ENCODE measurements around the gene DIAPH2.
"Not testable (repeated sequence)": the region's sequence is repeated elsewhere in the genome, so short reads cannot be mapped to it uniquely, and the experiment has no call there.

DIAPH2 gene

DNA sequence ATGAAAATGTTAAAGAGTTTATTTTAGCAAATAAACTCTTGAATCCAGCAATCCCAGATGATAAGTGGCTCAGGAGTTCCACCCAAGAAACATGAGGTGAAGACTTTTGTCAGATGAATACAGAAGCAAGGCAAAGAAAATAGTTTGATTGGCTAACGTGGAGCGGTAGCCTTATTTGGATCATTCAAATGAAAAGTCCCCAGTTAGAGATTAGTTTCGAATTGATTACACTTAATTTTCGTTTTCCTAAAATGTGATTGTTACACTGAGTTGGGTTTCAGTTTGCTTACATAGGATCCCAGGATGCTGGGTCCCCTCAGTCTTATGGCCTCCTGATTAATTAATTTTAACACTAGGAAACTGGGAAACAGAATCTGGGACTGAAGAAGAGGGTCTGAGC lies 122.7 kb downstream of the DIAPH2 start:
- no peak for FAIRE-seq
- DNase-seq (ENCODE audit: insufficient read length, low spot score), result no peak

DNA sequence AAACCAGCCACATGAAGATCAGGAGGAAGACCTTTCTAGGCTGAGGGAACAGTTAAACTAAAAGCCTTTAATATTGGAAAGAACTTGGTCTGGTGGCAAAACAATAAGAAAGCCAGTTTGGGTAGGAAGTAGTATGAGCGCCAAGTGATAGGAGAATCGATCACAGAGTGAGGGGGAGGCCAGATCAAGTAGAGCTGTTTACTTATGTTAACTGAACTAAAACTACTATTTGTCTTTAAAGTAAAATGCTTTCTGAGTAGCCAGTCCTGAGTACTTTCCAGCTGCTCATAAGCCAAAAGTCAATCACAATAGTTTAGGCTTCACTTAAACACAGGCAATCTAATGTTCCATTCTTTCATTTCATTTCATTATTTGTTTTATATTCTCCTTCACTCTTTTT lies 136.3 kb downstream of the DIAPH2 start:
- FAIRE-seq (no peak), DNase-seq (ENCODE audit: insufficient read length, low spot score) (no peak)

DNA sequence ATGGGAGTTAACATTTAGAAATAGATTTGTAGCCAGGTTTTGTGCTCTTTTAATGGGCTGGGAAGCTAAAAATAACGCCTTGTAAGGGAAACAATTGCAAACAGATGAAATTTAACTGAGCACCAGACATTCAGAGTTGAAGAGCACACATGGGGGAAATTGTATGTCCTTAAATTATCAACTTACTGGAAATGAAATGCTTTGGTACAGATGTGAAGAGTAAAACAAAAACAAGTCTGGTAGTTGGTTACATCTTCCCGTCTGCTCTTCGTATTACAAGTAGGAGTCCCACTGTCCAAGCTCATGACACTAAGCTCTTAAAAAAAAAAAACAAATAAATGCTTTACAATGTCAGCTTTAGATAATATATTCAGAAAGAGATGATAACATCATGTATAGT lies 139.5 kb downstream of the DIAPH2 start:
- DNase-seq (ENCODE audit: insufficient read length, low spot score) (no peak), FAIRE-seq (no peak)

DNA sequence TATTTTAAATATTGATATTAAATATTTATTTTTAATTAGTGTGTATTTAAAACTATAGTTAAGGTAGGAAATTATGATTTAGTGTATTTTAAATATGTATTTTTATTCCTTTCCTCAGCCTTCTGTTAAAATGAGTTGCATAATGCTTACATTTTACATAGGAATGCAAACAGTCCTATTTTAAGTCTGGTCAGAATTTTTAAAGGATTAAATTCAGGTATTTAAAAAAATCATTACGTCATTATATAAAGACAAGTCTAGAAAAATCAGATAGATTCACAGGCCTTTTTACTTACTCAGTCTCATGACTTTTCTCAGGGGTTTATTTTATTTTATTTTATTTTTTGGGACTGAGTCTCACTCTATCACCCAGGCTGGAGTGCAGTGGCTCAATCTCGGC lies 148.7 kb downstream of the DIAPH2 start:
- DNase-seq (ENCODE audit: insufficient read length, low spot score) (no peak), FAIRE-seq (no peak)

DNA sequence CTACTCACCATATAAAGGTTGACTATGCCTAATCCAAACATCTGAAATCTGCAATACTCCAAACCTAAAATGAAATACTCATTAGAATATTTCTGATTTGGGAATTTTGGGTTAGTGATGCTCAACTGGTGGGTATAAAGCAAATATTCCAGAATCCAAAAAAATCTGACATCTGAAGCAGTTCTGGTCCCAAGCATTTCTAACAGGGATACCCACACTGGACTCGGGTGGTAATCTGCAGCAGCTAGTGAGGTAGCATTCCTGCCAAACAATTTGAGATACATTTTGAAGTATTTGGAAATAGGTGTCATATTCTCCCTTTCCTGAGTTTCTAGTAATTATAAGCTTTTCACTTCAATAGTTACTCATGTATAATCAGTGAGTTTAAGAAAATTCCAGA lies 149.5 kb downstream of the DIAPH2 start:
- FAIRE-seq, result no peak
- no peak for DNase-seq (ENCODE audit: insufficient read length, low spot score)

DNA sequence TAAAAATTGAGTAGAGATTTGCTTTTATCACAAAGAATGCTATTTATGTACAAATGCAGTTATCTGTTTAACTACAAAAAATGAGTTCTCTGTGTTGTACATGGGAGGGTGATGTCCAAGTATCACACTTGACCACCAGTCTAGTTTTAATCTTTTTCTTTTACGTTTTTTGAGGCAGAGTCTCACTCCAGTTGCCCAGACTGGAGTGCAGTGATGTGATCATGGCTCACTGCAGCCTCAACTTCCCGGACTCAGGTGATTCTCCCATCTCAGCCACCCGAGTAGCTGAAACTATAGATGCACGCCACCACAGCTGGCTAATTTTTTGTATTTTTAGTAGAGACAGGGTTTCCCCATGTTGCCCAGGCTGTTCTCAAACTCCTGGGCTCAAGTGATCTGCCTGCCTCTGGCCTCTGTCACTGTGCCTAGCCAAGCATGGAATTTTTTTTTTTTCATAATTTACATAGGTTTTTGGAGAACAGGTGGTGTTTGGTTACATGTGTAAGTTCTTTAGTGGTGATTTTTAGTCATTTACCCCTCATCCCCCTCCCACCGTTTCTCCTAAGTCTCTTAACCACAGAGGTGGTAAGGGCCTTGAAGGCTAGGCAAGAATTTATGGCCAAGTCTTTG lies 151.1 kb downstream of the DIAPH2 start:
- DNase-seq (ENCODE audit: insufficient read length, low spot score) (no peak), FAIRE-seq (peak; percentile 96)

DNA sequence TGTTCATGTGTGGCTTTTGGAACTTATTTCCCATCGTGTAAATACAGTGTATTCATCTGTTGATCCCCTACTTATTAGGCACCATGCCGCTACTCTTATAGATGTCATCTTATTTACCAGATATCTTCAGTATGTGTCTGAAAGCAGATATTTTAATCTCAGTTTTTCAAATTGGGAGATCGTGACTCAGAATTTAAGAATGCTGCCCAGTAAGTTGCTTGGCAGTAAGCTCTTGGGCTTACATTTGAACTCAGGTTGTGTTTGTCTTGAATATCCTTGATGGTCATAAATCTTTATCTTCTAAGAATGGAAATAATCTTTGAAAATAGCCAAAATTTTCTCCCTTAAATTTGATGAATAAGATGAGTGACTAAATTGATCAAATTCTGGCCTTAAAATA lies 153.2 kb downstream of the DIAPH2 start:
- FAIRE-seq (no peak), DNase-seq (ENCODE audit: insufficient read length, low spot score) (no peak)

DNA sequence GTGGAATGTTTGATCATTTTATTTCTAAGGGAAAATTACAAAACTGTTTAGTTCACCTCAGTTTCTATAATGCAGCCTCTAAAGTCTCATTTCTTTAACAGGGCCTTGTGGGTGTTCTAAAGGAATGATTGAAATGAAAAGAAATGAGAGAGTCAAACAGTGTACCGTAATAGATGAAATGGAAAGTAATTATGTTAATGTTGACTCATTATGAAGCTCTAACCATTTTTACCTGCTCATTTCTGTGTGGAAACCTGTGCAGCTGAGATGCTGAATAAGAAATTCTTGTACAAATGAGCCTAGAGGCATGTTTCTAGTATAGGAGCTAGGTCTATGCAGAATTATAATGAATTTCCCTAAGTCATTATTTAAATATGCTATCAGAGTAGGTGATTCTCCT lies 153.9 kb downstream of the DIAPH2 start:
- peak; percentile 23 for FAIRE-seq
- no peak for DNase-seq (ENCODE audit: insufficient read length, low spot score)

DNA sequence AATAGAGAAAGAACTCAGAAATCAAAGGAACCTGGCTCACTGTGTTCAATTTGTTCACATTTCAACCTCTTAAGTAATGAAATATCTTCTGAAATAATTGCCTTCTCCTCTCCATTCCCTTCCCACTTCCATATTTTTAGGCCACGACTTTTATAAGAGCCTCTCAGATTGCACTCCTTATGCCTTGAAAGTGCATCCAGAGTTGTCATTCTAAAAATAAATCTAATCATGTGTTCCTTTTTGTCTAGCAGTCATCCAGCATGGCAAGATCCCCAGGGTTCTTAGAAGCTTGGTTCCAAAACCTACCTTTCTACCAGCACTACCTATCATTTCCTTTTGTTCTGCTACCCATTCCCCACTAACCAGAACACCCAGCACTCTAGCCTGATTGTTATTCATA lies 156.7 kb downstream of the DIAPH2 start:
- DNase-seq (ENCODE audit: insufficient read length, low spot score) (no peak), FAIRE-seq (peak; percentile 45)

DNA sequence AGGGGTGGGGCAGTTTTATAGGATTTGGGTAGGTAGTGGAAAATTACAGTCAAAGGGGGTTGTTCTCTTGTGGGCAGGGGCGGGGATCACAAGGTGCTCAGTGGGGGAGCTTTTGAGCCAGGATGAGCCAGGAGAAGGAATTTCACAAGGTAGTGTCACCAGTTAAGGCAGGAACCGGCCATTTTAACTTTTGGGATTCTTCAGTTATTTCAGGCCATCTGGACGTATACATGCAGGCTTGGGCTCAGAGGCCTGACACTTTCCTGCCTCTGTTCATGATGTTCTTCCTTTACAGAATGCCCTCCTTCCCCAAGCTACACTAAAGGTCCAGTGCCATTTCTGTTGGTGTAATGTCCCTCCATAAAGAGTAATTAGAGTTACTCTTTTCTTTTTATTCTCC lies 157.2 kb downstream of the DIAPH2 start:
- not testable (repeated sequence) for FAIRE-seq; DNase-seq (ENCODE audit: insufficient read length, low spot score)

DNA sequence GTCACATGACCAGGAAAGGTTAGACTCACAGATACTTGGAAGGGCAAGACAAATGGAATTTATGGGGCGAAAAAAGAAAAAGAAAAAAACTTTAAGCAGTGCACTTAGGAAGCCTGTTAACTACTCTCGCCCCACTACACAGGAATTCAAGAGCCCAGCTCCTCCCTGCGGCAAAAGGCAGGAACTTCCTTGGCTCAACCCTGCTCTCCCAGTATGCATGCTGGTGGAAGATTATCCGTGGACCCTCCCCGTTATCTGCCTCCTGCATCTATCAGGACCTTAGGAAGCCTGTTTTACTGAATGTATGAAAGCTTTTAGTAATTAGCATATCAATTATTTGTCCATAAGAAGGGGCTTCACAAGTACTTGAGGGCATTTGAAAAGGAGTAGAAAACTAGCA lies 158.9 kb downstream of the DIAPH2 start:
- FAIRE-seq, result no peak

DNA sequence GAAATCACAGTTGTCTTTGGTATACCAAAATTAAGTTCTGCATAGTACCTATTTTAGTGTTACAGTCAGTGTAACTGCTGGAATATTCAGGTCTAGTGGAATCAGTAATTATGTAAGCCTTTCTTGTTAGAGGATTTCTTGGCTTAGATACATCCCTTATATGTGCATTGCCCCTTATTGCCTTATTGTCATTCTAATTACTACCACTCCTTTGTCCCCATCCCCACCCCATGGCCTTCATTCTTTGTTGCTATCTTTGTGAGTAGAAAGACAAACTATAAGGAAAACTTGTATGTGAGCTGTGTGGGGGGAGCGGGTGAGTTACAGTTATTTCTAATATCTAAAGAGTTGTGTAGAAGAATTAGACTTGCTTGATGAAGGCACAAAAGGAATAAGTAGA lies 162.2 kb downstream of the DIAPH2 start:
- DNase-seq (ENCODE audit: insufficient read length, low spot score), result no peak
- no peak for FAIRE-seq

More for the DNA sequence above, 158.9 kb downstream of the DIAPH2 start:
- DNase-seq (ENCODE audit: insufficient read length, low spot score), result no peak

DNA sequence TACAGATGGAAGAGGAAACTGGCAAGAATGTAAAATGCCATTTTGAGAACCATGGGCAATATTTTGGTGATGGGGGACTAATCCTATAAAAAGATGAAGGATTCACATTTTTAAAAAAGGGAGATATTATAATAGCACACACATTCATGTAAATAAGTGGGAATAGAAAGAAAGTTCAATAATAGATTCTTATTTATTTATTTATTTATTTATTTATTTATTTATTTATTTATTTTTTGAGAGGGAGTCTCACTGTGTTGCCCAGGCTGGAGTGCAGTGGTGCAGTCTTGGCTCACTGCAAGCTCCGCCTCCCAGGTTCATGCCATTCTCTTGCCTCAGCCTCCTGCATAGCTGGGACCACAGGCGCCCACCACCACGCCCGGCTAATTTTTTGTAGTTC lies 174.8 kb downstream of the DIAPH2 start:
- FAIRE-seq; DNase-seq (ENCODE audit: insufficient read length, low spot score): not testable (repeated sequence)

DNA sequence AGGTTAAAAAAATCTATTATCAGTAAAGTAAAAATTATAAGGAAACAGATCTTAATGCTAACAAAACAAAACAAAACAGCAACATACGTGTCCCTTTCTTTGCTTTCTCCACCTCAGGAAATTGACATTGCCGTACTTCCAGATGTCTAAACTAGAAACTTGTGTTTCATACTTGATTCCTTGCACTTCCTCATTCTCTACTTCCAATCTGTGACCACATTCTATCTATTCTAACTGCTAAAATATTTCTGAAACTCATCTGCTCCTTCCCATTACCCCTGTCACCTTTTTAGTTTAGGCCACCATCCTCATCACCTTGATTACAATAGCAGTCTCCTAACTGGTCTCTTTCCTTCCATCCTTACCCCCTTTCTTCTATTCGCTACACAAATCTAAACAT lies 176.6 kb downstream of the DIAPH2 start:
- FAIRE-seq, result peak; percentile 75
- no peak for DNase-seq (ENCODE audit: insufficient read length, low spot score)

DNA sequence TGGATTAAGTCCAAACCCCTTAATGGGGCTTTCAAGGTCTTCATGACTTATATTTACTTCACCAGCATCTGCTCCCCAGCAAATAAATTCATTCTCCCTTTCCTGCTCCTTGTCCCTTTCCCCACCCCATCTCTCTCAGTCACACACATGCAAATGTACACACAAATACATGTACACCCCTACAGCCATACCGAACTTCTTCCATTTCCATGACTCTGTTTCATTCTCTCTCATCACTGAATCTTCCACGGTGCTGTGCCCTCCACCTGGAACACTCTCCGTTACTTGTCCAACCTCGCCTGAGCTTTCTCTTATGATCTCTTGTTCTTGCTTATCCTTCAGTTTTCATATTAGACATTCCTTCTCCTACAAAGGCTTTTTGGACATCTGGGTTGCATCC lies 177.0 kb downstream of the DIAPH2 start:
- no peak for FAIRE-seq
- no peak for DNase-seq (ENCODE audit: insufficient read length, low spot score)

DNA sequence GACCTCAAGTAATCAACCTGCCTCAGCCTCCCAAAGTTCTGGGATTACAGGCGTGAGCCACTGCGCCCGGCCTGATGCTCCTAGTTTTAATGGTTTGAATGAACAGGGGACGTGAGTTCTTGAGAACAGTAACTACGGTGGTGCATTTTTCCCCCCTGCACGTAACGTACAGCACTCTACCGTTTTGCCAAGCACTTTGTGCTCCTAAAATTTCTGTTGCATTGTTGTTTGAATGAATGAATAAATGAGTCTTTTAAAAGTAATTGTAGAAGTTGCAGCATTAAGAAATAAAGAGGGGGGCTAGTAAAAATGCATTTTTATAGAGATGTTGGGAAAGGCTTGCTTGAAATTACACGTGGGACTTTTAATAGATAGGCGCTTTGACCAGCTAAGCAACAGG lies 199.0 kb downstream of the DIAPH2 start, which contains the start of gene RPA4:
RPA4 (plus strand) TSS at position 301 of the 400 bp plus-strand sequence. CDS start 403 bp downstream, outside the sequence.
- no peak for FAIRE-seq

DNA sequence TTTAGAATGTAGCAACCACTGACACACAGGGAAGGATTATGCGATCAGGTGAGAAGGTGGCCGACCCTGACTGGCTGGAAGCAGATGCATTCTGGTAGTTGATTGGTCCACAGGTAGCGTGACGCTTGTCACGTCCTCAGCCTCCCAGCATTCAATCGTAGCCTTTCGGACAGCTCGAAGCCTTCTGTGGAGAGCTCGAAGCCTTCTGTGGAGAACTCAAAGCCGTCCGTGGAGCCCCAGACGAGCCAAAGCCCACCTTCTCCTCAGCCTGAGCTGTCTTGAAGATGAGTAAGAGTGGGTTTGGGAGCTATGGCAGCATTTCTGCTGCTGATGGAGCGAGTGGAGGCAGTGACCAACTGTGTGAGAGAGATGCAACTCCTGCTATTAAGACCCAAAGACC lies 199.4 kb downstream of the DIAPH2 start:
- FAIRE-seq (no peak), DNase-seq (ENCODE audit: insufficient read length, low spot score) (no peak)

More for the DNA sequence above, 199.0 kb downstream of the DIAPH2 start, which contains the start of gene RPA4:
- DNase-seq (ENCODE audit: insufficient read length, low spot score), result no peak

DNA sequence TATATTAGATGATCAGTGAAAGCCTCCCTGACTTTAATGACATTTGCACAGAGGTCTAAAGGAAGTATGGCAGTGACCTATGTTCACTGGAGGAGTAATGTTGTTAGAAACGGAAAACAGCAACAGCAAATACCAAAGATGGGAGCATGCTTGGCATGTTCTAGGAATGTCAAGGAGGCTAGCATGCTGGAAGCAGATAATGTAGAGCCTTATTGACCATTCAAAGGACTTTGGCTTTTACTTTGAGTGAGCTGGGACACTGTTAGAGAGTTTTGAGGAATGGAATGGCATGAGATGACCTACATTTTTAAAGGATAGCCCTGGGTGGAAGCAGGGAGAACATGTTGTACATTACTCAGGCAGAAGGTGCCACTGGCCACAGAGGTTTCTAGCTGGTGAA lies 205.1 kb downstream of the DIAPH2 start:
- FAIRE-seq (no peak), DNase-seq (ENCODE audit: insufficient read length, low spot score) (no peak)

DNA sequence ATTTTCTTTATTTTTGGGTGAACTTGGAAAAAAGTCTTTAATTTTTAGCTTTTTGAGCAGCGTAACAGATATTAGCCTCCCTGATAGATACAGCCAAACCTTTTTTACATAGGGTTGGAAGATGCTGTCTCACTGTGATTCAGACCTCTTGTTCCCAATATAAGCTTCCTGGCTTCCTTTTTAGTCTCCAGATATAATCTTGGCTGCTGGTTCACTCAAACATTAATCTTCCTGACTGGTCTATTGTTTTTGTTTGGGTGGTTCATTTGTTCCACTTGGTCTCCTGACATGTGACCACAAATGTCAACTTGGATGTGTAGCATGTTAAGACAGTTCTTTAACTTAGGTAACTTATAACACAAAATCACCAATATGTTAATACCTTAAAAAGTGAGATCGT lies 222.1 kb downstream of the DIAPH2 start:
- no peak for FAIRE-seq
- DNase-seq (ENCODE audit: insufficient read length, low spot score), result no peak

DNA sequence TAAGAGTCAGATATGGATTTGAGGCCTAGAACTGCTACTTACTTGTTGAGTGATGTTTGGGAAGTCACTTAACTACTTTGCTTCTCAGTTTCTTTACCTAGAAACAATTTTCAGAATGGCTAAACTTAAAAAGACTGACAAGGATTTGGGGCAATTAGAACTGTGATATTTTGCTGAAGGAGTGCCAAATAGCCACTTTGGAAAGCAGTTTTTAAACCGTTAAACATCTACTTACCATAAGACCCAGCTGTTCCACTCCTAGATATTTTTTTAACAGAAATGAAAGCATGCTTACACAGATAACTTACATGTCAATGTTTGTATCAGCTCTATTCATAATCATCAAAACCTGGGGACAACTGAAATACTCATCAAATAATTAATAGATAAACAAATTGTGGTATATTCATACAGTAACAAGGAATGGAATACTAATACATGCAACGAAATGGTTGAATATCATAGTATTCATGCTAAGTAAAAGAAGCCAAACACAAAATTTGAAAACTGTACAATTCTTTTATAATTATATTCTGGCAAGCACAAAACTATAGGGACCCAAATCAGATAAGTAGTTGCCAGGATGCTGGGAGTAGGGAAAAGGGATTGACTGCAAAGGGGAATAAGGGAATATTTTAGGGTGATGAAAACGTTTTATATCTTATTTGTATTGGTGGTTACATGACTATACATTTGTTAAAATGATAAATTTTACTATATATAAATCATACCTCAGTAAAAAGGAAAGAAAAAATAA lies 223.1 kb downstream of the DIAPH2 start:
- DNase-seq (ENCODE audit: insufficient read length, low spot score) (no peak), FAIRE-seq (no peak)

DNA sequence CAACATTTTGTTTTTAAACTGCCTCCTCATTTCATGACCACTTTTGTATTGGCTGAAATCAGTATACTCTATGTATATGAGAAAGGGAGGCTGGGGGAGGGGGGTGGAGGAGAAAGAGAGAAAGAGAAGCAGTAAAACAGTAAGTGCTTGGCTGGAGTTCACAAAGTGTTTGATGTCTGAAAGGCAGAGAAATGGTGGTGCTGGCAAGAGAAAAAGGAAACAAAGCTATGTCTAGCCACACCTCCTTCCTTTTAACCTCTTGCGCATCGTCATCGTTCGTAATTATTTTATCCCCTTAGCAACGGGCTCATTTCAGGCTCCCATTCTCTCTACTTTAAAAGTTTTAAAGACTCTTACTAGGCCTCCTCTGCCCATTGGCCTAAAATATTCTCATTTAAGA lies 224.6 kb downstream of the DIAPH2 start:
- no peak for DNase-seq (ENCODE audit: insufficient read length, low spot score)
- FAIRE-seq, result no peak

DNA sequence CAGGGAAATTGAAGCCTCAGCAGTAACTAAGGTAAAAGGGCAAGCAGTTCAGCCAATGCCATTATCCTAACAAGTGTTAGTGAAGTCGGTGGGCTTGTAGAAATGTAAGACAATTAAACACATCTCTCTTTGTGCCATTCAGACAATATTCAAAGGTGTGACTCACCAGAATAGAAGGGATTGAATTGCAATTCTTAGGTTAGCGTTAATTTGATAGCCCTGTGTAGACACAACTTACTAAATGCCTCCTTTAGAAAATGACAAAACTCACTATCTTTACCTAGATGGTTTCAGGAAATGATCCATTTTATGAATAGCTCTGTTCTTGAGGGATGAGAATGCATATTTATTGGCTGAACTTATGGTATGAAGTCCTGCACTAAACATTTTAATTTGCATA lies 234.2 kb downstream of the DIAPH2 start:
- no peak for FAIRE-seq
- DNase-seq (ENCODE audit: insufficient read length, low spot score), result no peak

Measured in GM19239 (cell line).